GM23248 (cell line): ENCODE results near the gene PLEKHM2. TPM values are rescaled to one million over a fixed set of nuclear protein-coding genes. Genes with fewer than 3 reads are reported as not detected.
A peak's percentile ranks its signal among the peaks of the same experiment; 100 is the strongest.

Experiments used
- DNase-seq: peaks from one replicate; pipeline ENCODE4 v3.0.0-alpha.2; 2015
- H2AFZ ChIP-seq: fragments of 200-600 bp; sonication (generic); 2 replicates; pipeline ENCODE4 v1.6.1; 2016; ENCODE audit warnings: antibody characterized with exemption
- H3F3A ChIP-seq: fragments of 200-600 bp; sonication (generic); 2 replicates; pipeline ENCODE4 v1.6.1; 2016; ENCODE audit warnings: mild to moderate bottlenecking, antibody characterized with exemption, mixed run types; ENCODE audit not compliant: insufficient read depth
- H3K27ac ChIP-seq: fragments of 200-600 bp; sonication (generic); 2 replicates; pipeline ENCODE4 v1.5.1; 2016; ENCODE audit warnings: mild to moderate bottlenecking
- H3K27me3 ChIP-seq: fragments of 200-600 bp; sonication (generic); replicated peaks from 2 replicates; pipeline ENCODE4 v1.6.1; 2016; ENCODE audit warnings: mild to moderate bottlenecking; ENCODE audit not compliant: insufficient read depth
- H3K36me3 ChIP-seq: fragments of 200-600 bp; sonication (generic); 2 replicates; pipeline ENCODE4 v1.6.1; 2016; ENCODE audit warnings: low read depth, mild to moderate bottlenecking
- H3K4me1 ChIP-seq: fragments of 200-600 bp; sonication (generic); 2 replicates; pipeline ENCODE4 v1.6.1; 2016; ENCODE audit warnings: mild to moderate bottlenecking; ENCODE audit not compliant: insufficient read depth
- H3K4me2 ChIP-seq: fragments of 200-600 bp; sonication (generic); one replicate; pipeline ENCODE4 v1.6.1; 2016; ENCODE audit warnings: mild to moderate bottlenecking; ENCODE audit not compliant: unreplicated experiment
- H3K4me3 ChIP-seq: fragments of 200-600 bp; sonication (generic); 2 replicates; pipeline ENCODE4 v1.5.1; 2016; ENCODE audit warnings: mild to moderate bottlenecking
- H3K79me2 ChIP-seq: fragments of 200-600 bp; sonication (generic); 2 replicates; pipeline ENCODE4 v1.6.1; 2016; ENCODE audit warnings: mild to moderate bottlenecking; ENCODE audit not compliant: insufficient read depth
- H3K9ac ChIP-seq: fragments of 200-600 bp; sonication (generic); 2 replicates; pipeline ENCODE4 v1.6.1; 2016; ENCODE audit warnings: mild to moderate bottlenecking
- H3K9me2 ChIP-seq: fragments of 200-600 bp; sonication (generic); 2 replicates; pipeline ENCODE4 v1.6.1; 2016; ENCODE audit warnings: mixed run types, mild to moderate bottlenecking, moderate library complexity; ENCODE audit not compliant: insufficient read depth
- H3K9me3 ChIP-seq: fragments of 200-600 bp; sonication (generic); one replicate; pipeline ENCODE4 v1.6.1; 2017; ENCODE audit warnings: low read depth
- H4K20me1 ChIP-seq: fragments of 200-600 bp; sonication (generic); 2 replicates; pipeline ENCODE4 v1.6.0; 2016; ENCODE audit not compliant: insufficient read depth
- EZH2 ChIP-seq: fragments of 200-600 bp; sonication (generic); IDR thresholded peaks from 2 replicates; pipeline ENCODE4 v1.6.1; 2018; ENCODE audit warnings: antibody characterized with exemption, mild to moderate bottlenecking; ENCODE audit not compliant: insufficient read depth, poor library complexity, severe bottlenecking
- EZH2phosphoT487 ChIP-seq: fragments of 200-600 bp; sonication (generic); IDR thresholded peaks from 2 replicates; pipeline ENCODE4 v1.6.1; 2018; ENCODE audit warnings: antibody characterized with exemption, moderate library complexity, mild to moderate bottlenecking, low read depth; ENCODE audit not compliant: insufficient read depth
- WGBS, 2 experiments: methylation state at CpG; one replicate each; pipeline ENCODE4 v1.1.6; 2015 to 2017; ENCODE audit warnings: low lambda C conversion rate in 2 of 2, low coverage in 1 of 2; ENCODE audit errors: missing lambda C conversion rate in 2 of 2; 5-methylcytosine and 5-hydroxymethylcytosine counted together
- in situ Hi-C: fragments of 300-500 bp; cut with MboI; formaldehyde crosslinking; loops from 2 replicates; pipeline ENCODE4 v1.15.0; 2020
- polyA plus RNA-seq: library from polyadenylated mRNA; unstranded; fragments of >200 nt; fragmentation: Nextera tagmentation; extraction: Ambion mirVana; gene quantifications from 2 replicates; pipeline ENCODE4 v1.2.1, GENCODE V29; 2016
- total RNA-seq: library from RNA; depleted of rRNA; stranded (reverse); fragments of >200 nt; shearing (Covaris generic); gene quantifications from 2 replicates; pipeline ENCODE4 v1.2.3, GENCODE V29; 2014

PLEKHM2 gene
- total and polyA plus RNA-seq, 2 experiments from 2014 or later, result 14.9 to 52.9 TPM

- peak; percentile 66 for DNase-seq
- Histone ChIP-seq H3K27ac (peak overlapping the region; percentile 81), H2AFZ (peak overlapping the region; percentile 56), H4K20me1 (peaks cover 4% of the 10 kb centered on the region; the same call in 1 of the 2 replicates), H3F3A (peaks cover 34% of the 10 kb centered on the region), H3K9ac (peak overlapping the region; percentile 98), H3K36me3 (0 out of 2 replicates have a peak, but pooled peaks cover 3% of the 10 kb centered on the region), H3K79me2 (peaks cover 60% of the 10 kb centered on the region), H3K4me3 (peak overlapping the region; percentile 99), H3K9me3 (no peaks in the 10 kb centered on the region), H3K4me2 (peak overlapping the region; percentile 93), H3K4me1 (peaks cover 32% of the 10 kb centered on the region), H3K9me2 (no peaks in the 10 kb centered on the region), H3K27me3 (no peaks in the 10 kb centered on the region)
- 0 to 1% methylated on average over 31 to 44 of the region's 72 CpGs for WGBS, 2 experiments
- in situ Hi-C loops, result no loop called here
- TF ChIP-seq EZH2, result no peak
- no peak for TF ChIP-seq EZH2phosphoT487
Observed at GRCh38 chr1:15684468-15685291, 560 bp downstream of the PLEKHM2 start.

- peak overlapping the region; percentile 93 for H3K4me2 ChIP-seq
- peak overlapping the region; percentile 81 for H3K27ac ChIP-seq
- peaks cover 26% of the 10 kb centered on the region for H3F3A ChIP-seq
- WGBS, 2 experiments, result 29 to 32% methylated on average over 4 of the region's 4 CpGs
- no peaks in the 10 kb centered on the region for H3K27me3 ChIP-seq
- no peak overlapping the region for H2AFZ ChIP-seq
- no peaks in the 10 kb centered on the region for H3K9me2 ChIP-seq
- peaks cover 24% of the 10 kb centered on the region for H3K4me1 ChIP-seq
- H4K20me1 ChIP-seq, result peaks cover 4% of the 10 kb centered on the region; the same call in 1 of the 2 replicates
- TF ChIP-seq EZH2 (no peak), EZH2phosphoT487 (no peak)
- H3K9me3 ChIP-seq, result no peaks in the 10 kb centered on the region
- in situ Hi-C loops, result no loop called here
- H3K9ac ChIP-seq, result peak overlapping the region; percentile 98
- peak; percentile 39 for DNase-seq
- peaks cover 71% of the 10 kb centered on the region for H3K79me2 ChIP-seq
- H3K4me3 ChIP-seq, result peak overlapping the region; percentile 99
- H3K36me3 ChIP-seq, result 0 out of 2 replicates have a peak, but pooled peaks cover 3% of the 10 kb centered on the region
Observed at GRCh38 chr1:15685820-15686219, 1.7 kb downstream of the PLEKHM2 start.

- Histone ChIP-seq H3K27me3 (no peaks in the 10 kb centered on the region), H3K4me3 (no peak overlapping the region), H3K9me3 (no peaks in the 10 kb centered on the region), H3K4me1 (peaks cover 28% of the 10 kb centered on the region), H3F3A (peaks cover 11% of the 10 kb centered on the region; the same call in 1 of the 2 replicates), H3K27ac (no peak overlapping the region), H3K79me2 (peaks cover 87% of the 10 kb centered on the region), H4K20me1 (peaks cover 4% of the 10 kb centered on the region; the same call in 1 of the 2 replicates), H3K9me2 (no peaks in the 10 kb centered on the region), H2AFZ (no peak overlapping the region), H3K9ac (no peak overlapping the region), H3K4me2 (no peak overlapping the region), H3K36me3 (0 out of 2 replicates have a peak, but pooled peaks cover 3% of the 10 kb centered on the region)
- DNase-seq, result no peak
- in situ Hi-C loops, result no loop called here
- TF ChIP-seq EZH2phosphoT487 (no peak), EZH2 (no peak)
- 52 to 55% methylated on average over 2 of the region's 2 CpGs for WGBS, 2 experiments
Observed at GRCh38 chr1:15687446-15687845, 3.3 kb downstream of the PLEKHM2 start.

GRCh38 chr1:15690317-15690716, 6.2 kb downstream of the PLEKHM2 start:
- peaks cover 100% of the 10 kb centered on the region for H3K79me2 ChIP-seq
- no peak for TF ChIP-seq EZH2
- no peak for TF ChIP-seq EZH2phosphoT487
- no peak overlapping the region for H3K27ac ChIP-seq
- H3K4me1 ChIP-seq, result peaks cover 26% of the 10 kb centered on the region
- in situ Hi-C loops, result no loop called here
- no peaks in the 10 kb centered on the region for H3K27me3 ChIP-seq
- WGBS, 2 experiments, result 97 to 99% methylated on average over 6 of the region's 6 CpGs
- no peak overlapping the region for H3K9ac ChIP-seq
- H4K20me1 ChIP-seq, result peaks cover 4% of the 10 kb centered on the region; the same call in 1 of the 2 replicates
- 0 out of 2 replicates have a peak, but pooled peaks cover 8% of the 10 kb centered on the region for H3F3A ChIP-seq
- H3K36me3 ChIP-seq, result 0 out of 2 replicates have a peak, but pooled peaks cover 3% of the 10 kb centered on the region
- no peak for DNase-seq
- H3K9me2 ChIP-seq, result no peaks in the 10 kb centered on the region
- H3K4me2 ChIP-seq, result no peak overlapping the region
- H3K4me3 ChIP-seq, result no peak overlapping the region
- H3K9me3 ChIP-seq, result no peaks in the 10 kb centered on the region
- no peak overlapping the region for H2AFZ ChIP-seq
